Panc1 (cell line): ENCODE data around the gene CST9L. TPM values are rescaled to one million over a fixed set of nuclear protein-coding genes. Genes with fewer than 3 reads are reported as not detected.

Experiments
- ATAC-seq: fragments of 200-7000 bp; cut with Tn5 transposase; 2 replicates; pipeline ENCODE4 v1.9.1; 2020; ENCODE audit warnings: mild to moderate bottlenecking, moderate library complexity
- BruUV-seq: library from RNA; stranded (reverse); fragments of 400-500 nt; replicated peaks from 2 replicates; lab custom pipeline; 2021; lab: Mats Ljungman, UMichigan
- CTCF ChIA-PET: fragments of 300-600 bp; sonication (Branson Sonifier 250); formaldehyde crosslinking; loops from one replicate; lab custom pipeline; 2022; ENCODE audit warnings: antibody characterized with exemption; lab: Charles Lee
- POLR2A ChIA-PET: fragments of 300-600 bp; sonication (Branson Sonifier 250); formaldehyde crosslinking; loops from one replicate; lab custom pipeline; 2022; ENCODE audit warnings: antibody characterized with exemption; lab: Charles Lee
- DNase-seq: peaks from one replicate; pipeline ENCODE4 v3.0.0-alpha.2; 2010; ENCODE audit warnings: low read depth, low spot score
- H3K27ac ChIP-seq: 2 replicates; pipeline ENCODE4 v1.5.1; 2011; ENCODE audit warnings: mild to moderate bottlenecking, low read length, inconsistent platforms
- H3K27me3 ChIP-seq: fragments of 200-500 bp; sonication (Bioruptor generic); 2 replicates; pipeline ENCODE4 v1.6.0; 2014; ENCODE audit warnings: low read length, inconsistent platforms; ENCODE audit not compliant: control insufficient read depth, insufficient read depth
- H3K36me3 ChIP-seq: fragments of 200-500 bp; sonication (Bioruptor generic); 2 replicates; pipeline ENCODE4 v1.5.1; 2014; ENCODE audit warnings: inconsistent platforms, mild to moderate bottlenecking, low read length, moderate library complexity; ENCODE audit not compliant: control insufficient read depth, insufficient read depth
- H3K4me1 ChIP-seq: 2 replicates; pipeline ENCODE4 v1.5.1; 2011; ENCODE audit warnings: inconsistent platforms, mild to moderate bottlenecking, low read length, moderate library complexity; ENCODE audit not compliant: control insufficient read depth, insufficient read depth
- H3K4me3 ChIP-seq, 2 experiments: 2 replicates each; pipeline ENCODE4 v1.5.1; 2011 to 2012; ENCODE audit warnings: low read depth in 2 of 2, low read length in 2 of 2, mild to moderate bottlenecking in 2 of 2, inconsistent platforms in 1 of 2, moderate library complexity in 1 of 2
- H3K9me3 ChIP-seq: fragments of 200-500 bp; sonication (Bioruptor generic); 2 replicates; pipeline ENCODE4 v1.5.1; 2014; ENCODE audit warnings: low read depth, mild to moderate bottlenecking, inconsistent platforms, low read length, moderate library complexity; ENCODE audit not compliant: control insufficient read depth, insufficient read depth
- CTCF ChIP-seq: fragments of 450-650 bp; IDR thresholded peaks from 2 replicates; pipeline ENCODE4 v1.5.1; 2017; ENCODE audit warnings: mild to moderate bottlenecking
- POLR2AphosphoS5 ChIP-seq: IDR thresholded peaks from 2 replicates; pipeline ENCODE4 v1.6.1; 2012; ENCODE audit warnings: mild to moderate bottlenecking, low read depth, low read length, moderate library complexity
- REST ChIP-seq, 2 experiments: IDR thresholded peaks; 2 replicates each; pipeline ENCODE4 v1.6.1; 2011 to 2012; ENCODE audit warnings: low read depth in 2 of 2, control low read depth in 1 of 2, low read length in 1 of 2, mild to moderate bottlenecking in 1 of 2, moderate library complexity in 1 of 2; ENCODE audit not compliant: insufficient read depth in 1 of 2
- SIN3A ChIP-seq: IDR thresholded peaks from 2 replicates; pipeline ENCODE4 v1.6.1; 2012; ENCODE audit warnings: low read depth, mild to moderate bottlenecking, low read length, moderate library complexity, borderline replicate concordance; ENCODE audit not compliant: insufficient read depth
- TCF7L2 ChIP-seq: IDR thresholded peaks from 2 replicates; pipeline ENCODE4 v1.6.1; 2011; ENCODE audit warnings: mild to moderate bottlenecking, low read depth, low read length, inconsistent platforms
- in situ Hi-C: cut with HindIII; loops from 2 replicates; pipeline ENCODE4 v1.10.0; 2016; ENCODE audit warnings: low sequenced_read_pairs, low pct_unique_long_range_greater_than_20kb
- intact Hi-C: fragments of 100-400 bp; cut with micrococcal nuclease; formaldehyde crosslinking; loops from one replicate; pipeline ENCODE4 v1.10.0; 2022; ENCODE audit not compliant: unreplicated experiment
- total RNA-seq: library from RNA; stranded (reverse); gene quantifications from one replicate; pipeline ENCODE4 v1.2.1, GENCODE V29; 2021; ENCODE audit not compliant: unreplicated experiment

CST9L gene
- total RNA-seq, 1 experiment from 2014 or later = not detected

GRCh38 chr20:23524146-23524545, 44.1 kb downstream of the CST9L start:
- Histone ChIP-seq H3K4me3 (no peak overlapping the region), H3K4me1 (no peaks in the 10 kb centered on the region), H3K9me3 (no peaks in the 10 kb centered on the region), H3K27me3 (0 out of 2 replicates have a peak, but pooled peaks cover 2% of the 10 kb centered on the region), H3K27ac (no peak overlapping the region), H3K36me3 (no peaks in the 10 kb centered on the region)
- intact Hi-C loops = no loop called here
- ChIA-PET POLR2A (no interaction called here), CTCF (no interaction called here)
- in situ Hi-C loops = no loop called here
- no peak for TF ChIP-seq SIN3A
- TF ChIP-seq POLR2AphosphoS5 = no peak
- TF ChIP-seq REST (IDR thresholded peaks at IDR 0.05; ENCODE audit: insufficient read depth in 1 of 2, low read depth in 2 of 2, low read length in 1 of 2) = no peak
- TF ChIP-seq CTCF = no peak
- no peak for TF ChIP-seq TCF7L2
- BruUV-seq = no TSS peak
- DNase-seq (no peak), ATAC-seq (no peak)

GRCh38 chr20:23520185-23520584, 48.1 kb downstream of the CST9L start:
- ATAC-seq = no peak
- no TSS peak for BruUV-seq

More at GRCh38 chr20:23520185-23520584, 48.1 kb downstream of the CST9L start:
- no peak for DNase-seq
- in situ Hi-C loops = no loop called here
- Histone ChIP-seq H3K27me3 (0 out of 2 replicates have a peak, but pooled peaks cover 2% of the 10 kb centered on the region), H3K36me3 (no peaks in the 10 kb centered on the region), H3K9me3 (no peaks in the 10 kb centered on the region), H3K4me3 (no peak overlapping the region), H3K27ac (no peak overlapping the region), H3K4me1 (no peaks in the 10 kb centered on the region)
- ChIA-PET CTCF (no interaction called here), POLR2A (no interaction called here)
- TF ChIP-seq SIN3A (no peak), TCF7L2 (no peak), REST (IDR thresholded peaks at IDR 0.05; ENCODE audit: insufficient read depth in 1 of 2, low read depth in 2 of 2, low read length in 1 of 2) (no peak), POLR2AphosphoS5 (no peak), CTCF (no peak)
- intact Hi-C loops = no loop called here
